ENCODE data around the gene DPP9. TPM values are rescaled to one million over a fixed set of nuclear protein-coding genes. Genes with fewer than 3 reads are reported as not detected.
A peak's percentile ranks its signal among the peaks of the same experiment; 100 is the strongest.

DPP9 gene
- total and polyA plus RNA-seq, 2 of the 4 experiments (the other 2 are of a cell fraction): 12.4 to 33.0 TPM

GRCh38 chr19:4635754-4636116 lies 87.9 kb downstream of the DPP9 start:
- H3K4me1 ChIP-seq (ENCODE audit: control insufficient read depth, insufficient read depth, low read length): peaks cover 21% of the 10 kb centered on the region
- ATAC-seq (ENCODE audit: low read depth): no peak
- peak overlapping the region; percentile 74 for H2AK9ac ChIP-seq (replicated peaks; ENCODE audit: low read depth, low read length, poor library complexity)
- no peak overlapping the region for H2BK15ac ChIP-seq (ENCODE audit: low read depth, low read length)
- H2AFZ ChIP-seq (replicated peaks; ENCODE audit: low read length, poor library complexity): peak overlapping the region; percentile 98
- H3K9ac ChIP-seq (ENCODE audit: low read depth, low read length): peak overlapping the region; percentile 68
- TF ChIP-seq RFX5 (IDR thresholded peaks at IDR 0.05; ENCODE audit: low read depth, low read length): no peak
- no peak for TF ChIP-seq CTCF (conservative IDR thresholded peaks at IDR 0.05; ENCODE audit: low read depth, low read length)
- TF ChIP-seq SMC3 (IDR thresholded peaks at IDR 0.05; ENCODE audit: low read depth, low read length): no peak
- no peak for TF ChIP-seq ELK1 (IDR thresholded peaks at IDR 0.05; ENCODE audit: borderline replicate concordance, low read depth, low read length)
- no peak for TF ChIP-seq CHD1 (IDR thresholded peaks at IDR 0.05; ENCODE audit: low read depth, low read length)
- TF ChIP-seq FOS (IDR thresholded peaks at IDR 0.05; ENCODE audit: low read depth, low read length): no peak
- no peak for TF ChIP-seq MXI1 (IDR thresholded peaks at IDR 0.05; ENCODE audit: borderline replicate concordance, low read depth, low read length)
- no peak for TF ChIP-seq RAD21 (IDR thresholded peaks at IDR 0.05; ENCODE audit: low read length)
- TF ChIP-seq RCOR1 (IDR thresholded peaks at IDR 0.05; ENCODE audit: insufficient replicate concordance, low read length): no peak
- no peak for TF ChIP-seq POLR2A (IDR thresholded peaks at IDR 0.05; ENCODE audit: low read depth, low read length)
- peak overlapping the region; percentile 66; the same call in 1 of the 2 replicates for H2BK20ac ChIP-seq (ENCODE audit: low read depth, low read length)
- no peak for DNase-seq
- H3K9me1 ChIP-seq (ENCODE audit: insufficient read depth, low read length): peaks cover 6% of the 10 kb centered on the region
- H3K79me1 ChIP-seq (ENCODE audit: low read depth in 1 of 2, low read length in 2 of 2): peaks cover 12 to 17% of the 10 kb centered on the region in 2 experiments
- no peaks in the 10 kb centered on the region for H3K36me3 ChIP-seq (ENCODE audit: control insufficient read depth, insufficient read depth, low read length)
- peak overlapping the region; percentile 64; the same call in 1 of the 2 replicates for H2AK5ac ChIP-seq (ENCODE audit: low read depth, low read length)
- H3K23ac ChIP-seq (ENCODE audit: low read depth, low read length): peak overlapping the region; percentile 46; the same call in 1 of the 2 replicates
- H3K4ac ChIP-seq (ENCODE audit: low read depth, low read length): peak overlapping the region; percentile 95
- H3K4me2 ChIP-seq (ENCODE audit: low read depth, low read length): peak overlapping the region; percentile 90
- H3K4me3 ChIP-seq (ENCODE audit: insufficient read depth, low read depth, low read length): peak overlapping the region; percentile 48
- POLR2A ChIA-PET (ENCODE audit: unreplicated experiment): no interaction called here
- peak overlapping the region; percentile 56 for H2BK5ac ChIP-seq (ENCODE audit: low read depth, low read length, poor library complexity, severe bottlenecking)
- H4K20me1 ChIP-seq (ENCODE audit: insufficient read depth, low read length): no peaks in the 10 kb centered on the region
- CTCF ChIA-PET: interaction anchor here (0.5 to 1.4 kb wide), 7 partner anchors 30 to 495 kb away, joined by 3 to 11 read pairs (median 3); no protein-coding TSS in a partner anchor
- H3K14ac ChIP-seq (replicated peaks; ENCODE audit: low read depth, low read length): peak overlapping the region; percentile 90
- BruUV-seq (replicated peaks): no TSS peak
- H4K91ac ChIP-seq (ENCODE audit: insufficient read depth, low read depth, low read length): peak overlapping the region; percentile 83
- H3K27me3 ChIP-seq (ENCODE audit: control insufficient read depth, insufficient read depth, low read length): no peaks in the 10 kb centered on the region
- dilution Hi-C loops (cut with HindIII; ENCODE audit: low sequenced_read_pairs, unreplicated experiment) (no loop called here), intact Hi-C loops (cut with micrococcal nuclease) (loop anchor here (1.0 to 5.0 kb wide), 3 partner anchors 59 to 163 kb away; partner anchors contain the start of genes HDGFL2 and SEMA6B), in situ Hi-C loops (cut with MboI; ENCODE audit: low sequenced_read_pairs) (loop anchor here (5.0 kb wide), 1 partner anchor 58 kb away; no protein-coding TSS in a partner anchor)
- H3K9me3 ChIP-seq (ENCODE audit: control insufficient read depth, insufficient read depth, low read length): no peaks in the 10 kb centered on the region
- H3K27ac ChIP-seq (ENCODE audit: insufficient read depth, low read length): peak overlapping the region; percentile 73
- WGBS, 2 experiments (ENCODE audit: extremely low coverage in 2 of 2, insufficient read length in 1 of 2): 25% methylated on average over 3 of the region's 13 CpGs; no CpG with 5 or more reads in 1 of the 2 experiments
- peak overlapping the region; percentile 87 to 97 for H4K8ac ChIP-seq (ENCODE audit: low read depth in 2 of 2, low read length in 2 of 2)
- H3K56ac ChIP-seq (ENCODE audit: extremely low read depth, insufficient read depth, low read length): no peak overlapping the region
- peak overlapping the region; percentile 90 for H4K5ac ChIP-seq (ENCODE audit: low read depth, low read length)
- peak overlapping the region; percentile 87 for H2BK120ac ChIP-seq (ENCODE audit: low read depth, low read length)
- peak overlapping the region; percentile 55; the same call in 1 of the 2 replicates for H3K18ac ChIP-seq (ENCODE audit: low read depth, low read length)

All from IMR-90 (cell line).